ENCODE measurements around the gene HYAL3.

GRCh38 chr3:50264383-50264963, 34.7 kb downstream of the HYAL3 start:
- no peak for TF ChIP-seq CTCF (IDR thresholded peaks at IDR 0.05; ENCODE audit: low read depth, low read length, poor library complexity, severe bottlenecking)
- no peak for TF ChIP-seq EZH2phosphoT487 (IDR thresholded peaks at IDR 0.05; ENCODE audit: borderline replicate concordance, low read length)
